Activated CD4-positive, alpha-beta T cell treated with anti-CD3 and anti-CD28 coated beads, Interleukin-2, amount 50 U/mL, for 1 hour (primary cell): ENCODE results near the gene CEACAM19.
A peak's percentile ranks its signal among the peaks of the same experiment; 100 is the strongest.
"Not testable (repeated sequence)": the region's sequence is repeated elsewhere in the genome, so short reads cannot be mapped to it uniquely, and the experiment has no call there.

Source experiments
- DNase-seq: peaks from one replicate; pipeline ENCODE4 v3.0.0-alpha.2; 2020

CEACAM19 gene

DNA sequence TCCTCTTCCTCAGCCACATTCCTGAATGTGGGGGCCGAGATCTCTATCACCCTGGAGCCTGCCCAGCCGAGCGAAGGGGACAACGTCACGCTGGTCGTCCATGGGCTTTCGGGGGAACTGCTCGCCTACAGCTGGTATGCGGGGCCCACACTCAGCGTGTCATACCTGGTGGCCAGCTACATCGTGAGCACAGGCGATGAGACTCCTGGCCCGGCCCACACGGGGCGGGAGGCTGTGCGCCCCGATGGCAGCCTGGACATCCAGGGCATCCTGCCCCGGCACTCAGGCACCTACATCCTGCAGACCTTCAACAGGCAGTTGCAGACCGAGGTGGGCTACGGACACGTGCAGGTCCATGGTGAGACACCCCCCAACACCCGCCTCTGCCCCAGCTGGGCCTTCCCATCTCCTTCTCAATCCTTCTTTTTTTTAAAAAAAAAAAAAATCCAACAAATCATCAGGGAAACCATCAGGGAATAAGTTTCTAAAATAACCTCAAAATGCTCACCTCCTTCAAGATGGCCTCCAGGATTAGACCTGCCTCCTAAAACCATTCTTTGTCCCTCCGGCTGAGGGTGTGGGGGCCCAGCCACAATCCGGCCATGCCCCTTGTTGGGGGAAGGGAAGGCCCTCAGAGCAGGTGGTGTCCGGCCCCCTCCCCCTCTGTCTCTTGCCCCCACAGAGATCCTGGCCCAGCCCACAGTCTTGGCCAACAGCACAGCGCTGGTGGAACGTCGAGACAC, 32.2 kb downstream of the CEACAM19 start:
- no peak for DNase-seq

DNA sequence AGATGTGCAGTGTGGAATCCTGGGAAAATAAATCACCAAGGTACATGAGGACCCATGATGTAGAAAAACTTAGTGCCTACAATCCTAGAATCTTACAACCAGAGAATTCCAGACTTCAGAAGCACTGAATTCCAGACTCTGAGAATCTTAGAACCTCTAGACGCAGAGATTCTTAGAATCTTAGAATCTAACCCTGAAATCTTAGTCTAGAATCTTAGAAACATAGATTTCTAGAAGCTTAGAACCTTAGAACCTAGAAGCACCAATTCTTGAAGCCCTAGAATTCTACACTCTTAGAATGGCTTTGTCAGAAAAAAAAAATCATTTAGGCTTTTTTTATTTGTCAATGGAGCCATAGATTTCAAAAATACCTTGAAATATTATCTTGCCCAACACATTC, 33.7 kb downstream of the CEACAM19 start:
- DNase-seq, result no peak

DNA sequence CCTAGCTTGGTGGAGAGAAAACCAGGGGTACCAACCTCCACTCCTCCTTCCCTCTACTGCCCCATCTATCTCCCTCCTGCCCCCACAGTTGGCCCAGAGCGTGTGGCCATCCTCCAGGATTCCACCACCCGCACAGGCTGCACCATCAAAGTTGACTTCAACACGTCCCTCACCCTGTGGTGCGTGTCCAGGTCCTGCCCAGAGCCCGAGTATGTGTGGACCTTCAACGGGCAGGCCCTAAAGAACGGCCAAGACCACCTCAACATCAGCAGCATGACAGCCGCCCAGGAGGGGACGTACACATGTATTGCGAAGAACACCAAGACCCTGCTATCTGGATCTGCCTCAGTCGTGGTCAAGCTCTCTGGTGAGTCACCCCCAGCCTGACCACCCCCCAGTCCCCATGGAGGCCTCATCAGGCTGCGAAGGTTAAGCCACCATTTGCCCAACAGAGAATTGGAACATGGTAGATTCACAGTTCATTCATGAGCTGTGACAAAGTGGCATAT, 34.3 kb downstream of the CEACAM19 start:
- DNase-seq, result no peak

DNA sequence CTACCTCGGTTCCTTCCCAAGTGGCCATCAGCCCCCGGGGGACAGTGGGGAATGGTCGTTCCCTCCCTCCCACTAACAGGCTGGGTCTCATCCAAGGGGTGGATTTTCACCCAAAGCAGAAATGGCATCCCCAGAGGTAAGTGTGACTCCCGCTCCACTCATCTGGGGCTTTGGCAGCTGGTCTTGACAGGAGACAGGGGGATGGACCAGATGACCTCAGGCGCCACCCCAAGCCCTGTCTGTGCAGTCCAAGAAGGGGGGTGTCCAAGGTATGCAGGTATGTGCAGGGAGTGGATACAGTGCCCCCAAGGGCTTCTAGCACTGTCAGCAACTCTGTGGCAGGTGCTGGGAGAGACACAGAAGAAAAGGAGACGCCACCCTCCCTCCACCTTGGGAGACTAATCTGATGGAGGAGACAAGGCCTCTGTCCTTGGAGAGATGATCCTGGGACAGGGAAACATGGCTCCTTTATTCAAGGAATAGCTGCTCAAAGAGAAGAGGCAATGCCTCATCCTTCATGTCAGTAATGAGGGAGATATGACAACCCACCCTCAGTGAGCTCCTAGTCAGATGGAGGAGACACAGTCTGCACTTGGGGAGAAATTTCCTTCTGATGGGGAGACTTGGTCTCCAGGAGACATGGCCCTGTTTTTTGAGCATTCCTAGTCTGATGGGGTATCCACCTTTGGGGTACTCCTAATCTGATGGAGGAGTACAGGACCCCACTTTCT, 35.4 kb downstream of the CEACAM19 start:
- no peak for DNase-seq

DNA sequence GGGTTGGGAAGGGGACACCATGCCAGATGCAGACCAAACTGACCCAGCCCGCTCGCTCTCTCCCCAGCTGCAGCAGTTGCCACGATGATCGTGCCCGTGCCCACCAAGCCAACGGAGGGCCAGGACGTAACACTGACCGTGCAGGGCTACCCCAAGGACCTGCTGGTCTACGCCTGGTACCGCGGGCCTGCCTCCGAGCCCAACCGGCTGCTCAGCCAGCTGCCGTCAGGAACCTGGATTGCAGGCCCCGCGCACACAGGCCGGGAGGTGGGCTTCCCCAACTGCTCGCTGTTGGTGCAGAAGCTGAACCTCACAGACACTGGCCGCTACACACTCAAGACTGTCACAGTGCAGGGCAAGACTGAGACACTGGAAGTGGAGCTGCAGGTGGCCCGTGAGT, 36.5 kb downstream of the CEACAM19 start:
- no peak for DNase-seq

DNA sequence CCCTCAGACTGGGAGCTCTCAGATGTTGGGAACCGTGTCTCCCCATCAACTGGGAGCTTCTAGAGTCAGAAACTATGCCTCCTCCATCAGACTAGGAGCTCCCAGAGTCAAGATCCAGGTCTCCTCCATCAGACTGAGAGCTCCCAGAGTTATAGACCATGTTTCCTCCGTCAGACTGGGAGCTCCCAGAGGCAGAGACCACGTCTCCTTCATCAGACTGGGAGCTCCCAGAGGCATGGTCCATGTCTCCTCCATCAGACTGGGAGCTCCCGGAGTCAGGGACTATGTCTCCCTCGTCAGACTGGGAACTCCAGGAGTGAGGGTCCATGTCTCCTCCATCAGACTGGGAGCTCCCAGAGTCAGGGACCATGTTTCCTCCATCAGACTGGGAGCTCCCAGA, 37.7 kb downstream of the CEACAM19 start:
- DNase-seq, result no peak

DNA sequence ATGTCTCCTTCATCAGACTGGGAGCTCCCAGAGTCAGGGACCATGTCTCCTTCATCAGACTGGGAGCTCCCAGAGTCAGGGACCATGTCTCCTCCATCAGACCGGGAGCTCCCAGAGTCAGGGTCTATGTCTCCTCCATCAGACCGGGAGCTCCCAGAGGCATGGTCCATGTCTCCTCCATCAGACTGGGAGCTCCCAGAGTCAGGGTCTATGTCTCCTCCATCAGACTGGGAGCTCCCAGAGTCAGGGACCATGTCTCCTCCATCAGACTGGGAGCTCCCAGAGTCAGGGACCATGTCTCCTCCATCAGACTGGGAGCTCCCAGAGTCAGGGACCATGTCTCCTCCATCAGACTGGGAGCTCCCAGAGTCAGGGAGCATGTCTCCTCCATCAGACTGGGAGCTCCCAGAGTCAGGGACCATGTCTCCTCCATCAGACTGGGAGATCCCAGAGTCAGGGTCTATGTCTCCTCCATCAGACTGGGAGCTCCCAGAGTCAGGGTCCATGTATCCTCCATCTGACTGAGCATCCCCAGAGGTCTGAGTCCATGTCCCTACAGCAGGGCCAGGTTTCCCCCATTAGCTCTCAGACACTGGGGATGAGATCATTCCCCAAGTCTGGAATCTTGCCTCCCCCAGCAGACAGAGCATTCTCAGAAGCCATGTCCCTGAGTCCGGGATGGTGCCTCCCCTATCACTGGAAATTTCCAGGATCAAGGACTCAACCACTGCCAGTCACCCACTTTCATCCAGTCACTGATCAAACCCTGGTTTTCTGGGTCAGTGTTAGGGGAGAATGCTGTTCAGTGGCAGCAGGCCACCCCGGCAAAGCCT, 38.4 kb downstream of the CEACAM19 start:
- not testable (repeated sequence) for DNase-seq

DNA sequence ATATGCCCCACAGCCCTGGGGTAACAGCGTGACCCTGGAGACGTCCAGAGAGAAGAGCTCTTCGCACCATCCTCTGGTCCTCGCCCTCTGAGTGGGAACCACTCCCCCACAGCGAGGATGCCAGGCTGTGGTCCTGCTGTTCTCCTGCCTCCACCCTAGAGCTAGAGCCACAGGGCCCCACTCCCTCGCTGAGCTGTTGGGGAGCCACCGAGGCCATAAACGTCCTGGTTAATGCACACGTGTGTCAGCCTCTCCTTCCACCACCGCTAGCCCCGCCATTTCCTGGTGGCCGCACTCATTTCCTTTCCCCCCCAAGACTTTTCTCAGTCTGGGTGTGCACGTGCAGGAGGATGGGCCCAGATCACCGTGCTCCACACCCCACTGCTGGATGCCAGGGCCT, 39.2 kb downstream of the CEACAM19 start:
- DNase-seq, result no peak

DNA sequence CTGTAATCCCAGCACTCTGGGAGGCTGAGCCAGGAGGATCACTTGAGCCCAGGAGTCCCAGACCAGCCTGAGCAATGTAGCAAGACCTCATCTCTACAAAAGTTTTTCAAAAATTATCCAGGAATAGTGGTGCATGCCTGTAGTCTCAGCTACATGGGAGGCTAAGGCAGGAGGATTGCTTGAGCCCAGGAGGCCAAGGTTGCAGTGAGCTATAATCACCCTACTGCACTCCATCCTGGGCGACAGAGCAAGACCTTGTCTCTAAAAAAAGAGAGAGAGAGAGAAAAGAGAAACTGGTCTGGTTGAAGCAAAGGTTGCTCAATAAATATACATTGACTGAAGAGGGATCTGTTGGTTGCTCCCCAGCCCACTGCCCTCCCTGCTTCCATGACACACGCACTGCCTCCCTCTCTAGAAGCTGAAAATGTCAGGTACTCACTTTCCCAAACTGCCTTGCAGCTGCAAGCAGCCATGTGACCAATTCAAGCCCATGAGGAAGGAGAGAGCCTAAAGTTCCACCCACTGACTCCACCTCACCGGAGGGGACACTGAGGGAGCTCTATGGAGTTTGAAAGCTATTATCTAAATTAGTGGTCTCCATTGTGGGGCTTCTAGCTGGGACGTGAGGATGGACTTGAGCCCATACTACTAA, 41.7 kb downstream of the CEACAM19 start:
- no peak for DNase-seq

DNA sequence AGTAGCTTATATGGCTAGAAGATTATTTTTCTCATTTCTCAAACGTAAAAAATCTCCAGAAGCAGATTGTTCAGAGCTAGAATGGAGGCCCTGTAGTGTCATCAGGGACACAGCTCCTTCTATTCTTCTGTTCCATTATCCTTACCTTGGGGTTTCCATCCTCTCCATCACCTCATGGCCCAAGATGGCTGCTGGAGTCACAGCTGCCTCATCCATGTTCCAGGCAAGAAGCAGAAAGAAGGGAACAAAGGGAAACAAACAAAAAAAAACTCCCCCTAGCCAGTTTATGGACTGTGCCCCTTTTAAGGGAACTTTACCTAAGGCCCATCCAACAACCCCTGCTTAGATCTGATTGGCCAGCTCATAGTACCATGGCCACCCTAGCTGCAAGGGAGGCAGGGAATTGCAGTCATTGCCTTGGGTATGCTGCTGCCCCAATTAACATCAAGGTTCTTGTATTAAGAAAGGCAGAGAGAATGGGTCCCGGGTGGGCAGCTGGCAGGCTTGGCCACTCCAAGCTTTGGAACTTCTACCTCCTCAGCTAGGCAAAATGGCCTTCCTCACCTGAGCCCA, 43.4 kb downstream of the CEACAM19 start:
- DNase-seq, result no peak

DNA sequence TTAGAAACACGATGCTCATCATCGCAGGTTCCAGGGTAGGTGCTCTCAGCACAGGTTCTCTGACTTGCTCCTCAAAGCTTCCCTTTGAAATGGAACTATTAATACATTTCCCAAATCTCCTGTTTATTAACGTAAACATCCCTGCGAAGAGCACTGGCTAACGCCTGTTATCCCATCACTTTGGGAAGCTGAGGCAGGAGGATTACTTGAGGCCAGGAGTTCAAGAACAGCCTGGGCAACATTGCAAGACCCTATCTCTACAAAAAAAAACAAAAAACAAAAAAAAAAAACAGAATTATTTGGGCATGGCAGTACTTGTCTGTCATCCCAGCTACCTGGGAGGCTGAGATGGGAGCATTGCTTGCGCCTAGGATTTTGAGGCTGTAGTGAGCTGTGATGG, 46.3 kb downstream of the CEACAM19 start:
- no peak for DNase-seq

DNA sequence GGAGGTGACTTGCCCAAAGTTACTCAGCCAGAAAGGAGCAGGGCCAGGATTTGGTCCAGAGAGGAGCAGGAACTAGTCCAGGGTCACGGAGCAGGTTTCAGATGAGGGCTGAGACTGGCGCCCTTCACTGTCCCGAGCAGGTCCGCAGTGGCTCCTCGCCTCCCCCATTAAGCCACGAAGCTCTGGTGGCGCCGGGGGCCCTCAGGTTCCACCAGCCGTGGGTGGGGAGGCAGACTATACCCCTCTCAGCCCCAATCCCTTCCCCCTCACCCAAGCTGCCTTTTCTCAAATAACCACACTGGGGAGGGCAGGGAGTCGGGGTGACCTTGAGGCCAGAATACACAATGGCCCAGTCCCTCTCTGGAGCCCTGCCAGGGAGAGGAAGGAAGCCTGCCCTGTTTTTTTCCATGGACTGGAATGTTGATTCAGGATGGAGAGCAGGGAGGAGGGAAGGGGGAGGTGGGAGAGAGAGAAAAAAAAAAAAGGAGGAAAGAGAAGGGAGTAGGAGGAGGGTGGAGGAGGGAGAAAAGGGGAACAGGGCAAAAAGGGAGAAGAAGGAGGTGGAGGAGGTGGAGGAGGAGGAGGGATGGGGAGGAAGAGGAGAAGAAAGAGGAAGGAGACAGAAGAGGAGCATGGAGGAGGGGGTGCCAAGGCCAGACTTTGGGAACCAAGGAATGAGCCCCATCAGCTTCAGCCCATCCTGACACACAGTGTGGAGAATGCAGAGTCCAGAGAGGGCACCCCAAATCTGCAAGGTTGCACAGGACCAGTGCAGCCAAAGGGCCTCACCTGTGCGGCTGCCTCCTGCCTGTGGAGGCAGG, 47.4 kb downstream of the CEACAM19 start:
- no peak for DNase-seq

DNA sequence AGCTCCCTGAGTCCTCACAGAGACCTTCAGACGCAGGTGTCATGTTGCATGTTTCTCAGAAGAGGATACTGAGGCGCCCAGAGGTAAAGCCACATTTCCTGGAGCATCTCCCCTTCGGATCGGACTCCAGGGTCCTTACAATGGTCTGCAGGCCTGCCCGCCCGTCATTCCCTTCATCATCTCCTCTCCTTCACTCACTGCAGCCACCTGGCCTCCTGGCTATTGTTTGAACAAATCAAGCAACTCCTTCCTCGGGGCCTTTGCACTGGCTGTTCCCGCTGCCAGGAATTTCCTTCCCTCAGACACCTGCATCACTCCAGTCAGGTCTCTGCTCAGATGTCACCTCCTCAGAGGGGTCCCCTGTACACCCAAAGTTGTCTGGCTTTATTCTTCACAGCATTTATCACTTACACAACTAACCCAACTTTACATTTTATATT, 48.0 kb downstream of the CEACAM19 start:
- DNase-seq, result no peak

DNA sequence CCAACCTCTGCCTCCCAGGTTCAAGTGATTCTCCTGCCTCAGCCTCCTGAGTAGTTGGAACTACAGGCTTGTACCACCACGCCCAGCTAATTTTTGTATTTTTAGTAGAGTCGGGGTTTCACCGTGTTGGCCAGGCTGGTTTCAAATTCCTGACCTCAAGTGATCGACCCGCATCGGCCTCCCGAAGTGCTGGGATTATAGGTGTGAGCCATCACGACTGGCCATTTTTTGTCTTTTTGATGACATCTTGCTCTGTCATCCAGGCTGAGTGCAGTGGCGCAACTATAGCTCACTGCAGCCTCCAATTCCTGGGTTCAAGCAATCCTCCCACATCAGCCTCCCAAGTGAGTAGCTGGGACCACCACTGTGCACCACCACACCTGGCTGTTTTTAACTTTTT, 49.1 kb downstream of the CEACAM19 start:
- not testable (repeated sequence) for DNase-seq

DNA sequence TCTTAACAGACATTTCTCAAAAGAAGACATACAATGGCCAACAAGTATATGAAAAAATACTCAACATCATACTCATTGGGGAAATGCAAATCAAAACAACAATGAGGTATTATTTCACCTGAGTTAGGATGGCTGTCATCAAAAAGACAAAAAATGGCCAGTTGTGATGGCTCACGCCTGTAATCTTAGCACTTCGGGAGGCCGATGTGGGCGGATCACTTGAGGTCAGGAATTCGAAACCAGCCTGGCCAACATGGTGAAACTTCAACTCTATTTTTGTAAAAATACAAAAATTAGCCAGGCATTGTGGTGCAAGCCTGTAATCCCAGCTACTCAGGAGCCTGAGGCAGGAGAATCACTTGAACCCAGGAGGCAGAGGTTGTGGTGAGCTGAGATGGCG, 49.7 kb downstream of the CEACAM19 start:
- no peak for DNase-seq

DNA sequence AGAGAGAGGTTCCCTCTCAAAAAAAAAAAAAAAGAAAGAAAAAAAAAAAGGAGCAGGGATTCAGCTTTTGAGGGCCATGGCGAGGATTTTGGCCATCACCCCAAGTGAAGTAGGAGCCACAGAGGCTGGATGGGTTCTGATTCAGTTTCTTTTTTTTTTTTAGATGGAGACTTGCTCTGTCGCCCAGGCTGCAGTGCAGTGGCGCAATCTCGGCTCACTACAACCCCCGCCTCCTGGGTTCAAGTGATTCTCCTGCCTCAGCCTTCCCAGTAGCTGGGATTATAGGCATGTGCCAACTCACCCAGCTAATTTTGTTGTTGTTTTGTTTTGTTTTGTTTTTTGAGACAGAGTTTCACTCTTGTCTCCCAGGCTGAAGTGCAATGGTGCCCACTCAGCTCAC, 50.1 kb downstream of the CEACAM19 start:
- not testable (repeated sequence) for DNase-seq

DNA sequence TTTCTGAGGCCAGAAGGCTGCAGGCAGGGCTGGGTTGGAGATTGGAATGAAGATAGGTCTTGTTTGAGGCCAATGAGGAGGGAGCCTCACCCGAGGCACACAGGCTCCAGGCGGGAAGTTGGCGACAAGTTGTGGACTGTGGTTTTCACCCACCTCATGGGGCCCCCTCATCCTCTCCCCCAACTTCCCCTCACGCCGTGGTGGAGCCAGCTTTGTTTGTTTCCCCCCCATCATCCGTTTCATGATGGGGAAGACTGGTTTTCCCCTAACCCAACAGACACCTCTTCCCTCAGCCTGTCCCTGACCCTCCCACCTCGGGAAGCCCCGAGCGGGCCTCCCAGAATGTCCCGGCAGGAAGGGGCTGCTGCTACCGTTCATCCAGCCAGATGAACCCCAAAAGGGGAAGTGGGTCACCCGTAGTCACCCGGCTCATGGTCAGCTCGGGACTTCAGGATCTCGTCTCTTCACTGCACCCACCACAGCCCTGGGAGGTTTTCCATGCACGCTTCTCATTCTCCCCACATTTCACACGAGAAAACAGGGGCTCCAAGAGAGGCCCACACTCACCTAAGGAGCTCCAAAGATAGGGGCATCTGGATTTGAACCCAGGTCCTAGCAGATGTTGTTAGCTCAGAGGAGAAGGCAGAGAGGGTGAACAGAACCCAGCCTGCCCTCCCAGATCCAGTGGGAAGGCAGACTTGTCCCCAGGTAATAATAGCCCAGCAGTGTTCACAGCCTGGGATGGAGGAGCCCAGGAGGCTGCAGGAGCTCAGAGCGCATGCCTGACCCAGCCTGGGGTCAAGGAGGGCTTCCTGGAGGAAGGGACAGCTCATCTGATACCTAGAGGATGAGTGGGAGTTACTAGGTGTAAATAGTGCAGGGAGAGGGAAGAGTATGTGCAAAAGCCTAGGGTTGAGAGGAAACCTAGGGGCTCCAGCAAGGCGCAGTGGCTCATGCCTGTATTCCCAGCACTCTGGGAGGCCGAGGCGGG, 51.1 kb downstream of the CEACAM19 start:
- no peak for DNase-seq

DNA sequence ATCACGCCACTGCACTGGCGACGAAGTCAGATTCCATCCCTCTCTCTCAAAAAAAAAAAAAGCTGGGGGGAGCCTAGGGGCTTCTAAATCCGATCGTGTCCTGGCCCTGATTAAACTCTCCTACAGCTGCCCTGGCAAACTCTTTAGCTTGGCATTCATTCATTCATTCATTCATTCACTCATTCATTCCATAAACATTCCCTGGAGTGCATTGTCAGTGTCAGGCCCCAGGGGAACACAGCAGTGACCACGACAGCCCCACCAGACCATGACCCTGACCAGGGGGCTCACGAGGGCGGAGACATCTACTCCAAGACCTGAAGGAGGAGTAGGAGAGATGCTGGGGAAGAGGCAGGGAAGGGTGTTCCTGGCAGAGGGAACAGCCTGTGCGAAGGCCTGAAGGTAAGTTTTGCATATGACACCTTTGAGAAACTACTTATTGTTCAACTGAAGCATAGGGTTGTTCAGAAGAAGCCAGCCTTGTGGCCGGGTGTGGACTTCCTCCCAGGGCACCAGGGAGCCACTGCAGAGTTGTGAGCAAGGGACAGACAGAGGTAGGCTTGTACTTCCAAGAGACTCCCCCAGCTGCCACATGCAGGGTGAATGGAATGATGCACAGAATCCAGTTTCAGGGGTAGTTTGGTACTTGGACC, 52.1 kb downstream of the CEACAM19 start:
- DNase-seq, result no peak

DNA sequence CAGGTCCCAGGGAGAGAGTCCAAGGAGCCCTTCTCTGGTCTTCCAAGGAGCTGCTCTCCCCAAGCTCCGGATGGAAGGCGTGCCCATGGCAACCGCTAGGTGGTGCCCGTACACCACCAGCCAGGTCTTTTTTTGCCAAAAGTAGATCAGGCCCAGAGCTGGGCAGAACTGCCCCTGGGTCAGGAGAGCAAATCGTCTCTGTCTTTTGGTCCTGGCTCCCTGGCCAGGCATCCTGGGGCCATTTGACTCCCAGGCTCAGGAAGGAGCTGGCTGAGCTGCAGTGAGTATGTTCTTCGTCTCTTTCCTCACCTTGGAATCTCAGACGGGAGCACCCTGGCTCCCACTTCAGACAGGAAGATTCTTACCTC, 52.7 kb downstream of the CEACAM19 start:
- peak; percentile 75 for DNase-seq

DNA sequence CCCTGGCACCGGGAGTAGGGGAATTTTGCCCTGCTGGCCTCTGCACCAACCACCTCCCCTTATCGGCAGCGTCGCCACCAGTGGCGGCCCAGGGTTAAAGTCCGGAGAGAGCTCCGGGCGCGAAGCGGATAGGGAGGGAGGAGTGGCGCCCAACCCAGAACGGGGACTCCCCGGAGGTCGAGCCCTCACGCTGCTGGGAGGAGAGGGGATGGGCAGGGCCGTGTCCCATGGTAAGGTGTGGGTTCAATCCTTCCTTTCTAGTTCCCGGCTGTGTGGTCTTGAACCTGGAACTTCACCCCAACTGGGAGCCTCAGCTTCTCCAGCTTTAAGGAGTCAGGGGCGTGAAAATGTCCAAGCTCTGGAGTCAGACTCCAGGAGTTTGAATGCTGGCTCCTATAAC, 54.0 kb downstream of the CEACAM19 start:
- DNase-seq, result no peak
